Middle frontal gyrus (tissue), 1 donor: ENCODE measurements around the gene KIF5A.

Experiments used
- DNase-seq: peaks from one replicate; pipeline ENCODE4 v3.0.0-alpha.2; 2015; ENCODE audit warnings: low spot score; ENCODE audit errors: extremely low spot score

Gene KIF5A

DNA sequence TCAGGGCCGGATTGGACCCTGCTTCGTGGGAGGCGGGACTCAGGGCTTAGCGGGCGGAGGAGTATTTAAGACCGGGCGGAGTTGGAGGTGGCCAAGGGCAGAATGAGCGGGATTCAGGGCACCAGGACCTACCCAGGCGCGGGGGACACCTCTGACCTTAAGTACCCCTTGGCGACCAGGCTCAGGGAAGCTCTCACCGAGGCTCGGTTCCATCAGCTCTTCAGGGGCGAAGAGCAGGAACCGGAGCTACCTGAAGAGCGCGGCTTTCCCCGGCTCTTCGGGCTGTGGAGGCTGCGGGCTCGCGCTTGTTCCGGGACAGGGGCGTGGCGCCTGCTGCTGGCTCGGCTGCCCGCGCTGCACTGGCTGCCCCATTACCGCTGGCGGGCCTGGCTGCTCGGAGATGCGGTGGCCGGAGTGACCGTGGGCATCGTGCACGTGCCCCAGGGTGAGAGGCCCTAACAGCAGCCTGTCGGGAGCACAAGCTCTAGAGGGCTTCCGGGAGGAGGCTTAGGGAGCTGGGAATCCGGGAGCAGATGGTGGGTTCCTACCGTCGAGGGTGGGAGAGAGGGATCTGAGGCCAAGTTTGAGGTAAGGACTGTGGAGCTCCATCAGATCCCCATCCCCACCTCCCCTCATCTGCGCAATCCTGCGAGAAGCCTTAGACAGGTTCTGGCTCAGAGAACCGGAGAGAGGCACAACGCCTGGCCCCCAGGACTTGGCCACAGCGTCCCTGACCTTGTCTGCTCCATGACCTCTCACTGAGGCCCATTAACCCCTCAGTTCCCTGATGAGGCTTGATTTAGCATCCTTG, 69.8 kb downstream of the KIF5A start:
- no peak for DNase-seq

DNA sequence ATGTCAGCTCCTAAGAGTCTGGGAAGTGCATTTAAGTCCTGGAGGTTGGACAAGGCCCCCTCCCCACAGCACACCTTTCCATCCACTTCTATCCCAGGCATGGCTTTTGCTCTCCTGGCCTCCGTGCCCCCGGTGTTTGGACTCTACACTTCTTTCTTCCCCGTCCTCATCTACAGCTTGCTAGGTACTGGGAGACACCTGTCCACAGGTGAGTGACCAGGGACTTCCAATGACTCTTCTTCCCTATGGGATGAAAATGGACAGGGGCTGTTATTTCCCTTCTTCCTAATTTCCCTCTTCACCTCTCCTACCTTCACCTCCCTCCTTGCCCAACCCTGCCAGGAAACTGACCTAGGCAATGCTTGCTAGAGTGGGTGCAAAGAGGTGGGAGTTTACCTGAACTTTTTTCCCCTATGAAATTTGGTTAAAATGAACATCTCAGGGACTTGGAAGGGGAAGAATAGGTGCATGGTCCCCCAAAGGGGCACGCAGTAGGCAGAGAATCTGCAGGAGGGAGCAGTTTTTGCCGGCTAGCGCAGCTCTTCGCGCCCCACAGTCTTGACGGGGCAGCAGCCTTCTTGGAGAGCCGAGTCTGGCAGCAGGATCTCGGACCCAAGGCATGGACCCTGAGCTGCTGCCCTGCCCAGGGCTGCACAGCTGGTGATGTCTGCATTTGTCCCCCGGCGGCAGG, 70.5 kb downstream of the KIF5A start:
- DNase-seq, result no peak

DNA sequence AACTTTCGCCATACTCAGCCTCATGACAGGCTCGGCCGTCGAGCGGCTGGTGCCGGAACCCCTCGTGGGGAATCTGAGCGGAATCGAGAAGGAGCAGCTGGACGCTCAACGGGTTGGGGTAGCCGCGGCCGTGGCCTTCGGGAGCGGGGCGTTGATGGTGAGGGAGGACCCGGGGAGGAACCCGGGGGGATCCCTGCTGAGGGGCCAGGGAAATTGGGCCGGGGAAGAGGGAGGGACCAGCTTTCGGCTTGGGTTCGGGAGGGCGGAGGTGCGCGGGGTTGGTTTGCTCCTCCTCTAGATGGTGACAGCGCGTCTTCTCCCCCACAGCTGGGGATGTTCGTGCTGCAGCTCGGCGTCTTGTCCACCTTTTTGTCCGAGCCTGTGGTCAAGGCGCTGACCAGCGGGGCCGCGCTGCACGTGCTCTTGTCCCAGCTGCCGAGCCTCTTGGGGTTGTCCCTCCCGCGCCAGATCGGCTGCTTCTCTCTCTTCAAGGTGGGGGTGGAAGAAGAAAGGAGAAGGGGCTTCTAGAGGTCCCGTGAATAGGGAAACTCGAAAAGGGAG, 71.2 kb downstream of the KIF5A start:
- no peak for DNase-seq

- no peak for DNase-seq
Observed at GRCh38 chr12:57621497-57622292, 71.9 kb downstream of the KIF5A start.

- no peak for DNase-seq
Observed at GRCh38 chr12:57622293-57623245, 72.7 kb downstream of the KIF5A start.

DNA sequence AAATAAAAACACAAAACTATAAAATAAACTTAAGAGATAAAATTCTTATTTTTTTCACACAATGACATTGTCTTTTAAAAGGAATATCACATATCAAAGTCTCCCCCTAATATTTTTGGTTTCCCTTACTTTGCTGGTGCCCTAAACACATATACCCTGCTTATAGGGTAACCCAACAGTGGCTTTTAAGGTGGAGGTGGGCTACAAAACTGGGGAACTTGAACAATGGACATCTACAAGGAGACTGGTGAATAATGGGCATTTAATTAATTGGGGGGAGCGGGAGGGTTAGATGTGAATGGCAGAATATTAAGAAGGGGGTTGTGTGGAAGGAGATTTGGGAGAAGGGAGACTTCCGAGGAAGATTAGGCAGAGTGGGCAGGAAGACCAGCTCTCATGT, 73.5 kb downstream of the KIF5A start:
- DNase-seq, result no peak

DNA sequence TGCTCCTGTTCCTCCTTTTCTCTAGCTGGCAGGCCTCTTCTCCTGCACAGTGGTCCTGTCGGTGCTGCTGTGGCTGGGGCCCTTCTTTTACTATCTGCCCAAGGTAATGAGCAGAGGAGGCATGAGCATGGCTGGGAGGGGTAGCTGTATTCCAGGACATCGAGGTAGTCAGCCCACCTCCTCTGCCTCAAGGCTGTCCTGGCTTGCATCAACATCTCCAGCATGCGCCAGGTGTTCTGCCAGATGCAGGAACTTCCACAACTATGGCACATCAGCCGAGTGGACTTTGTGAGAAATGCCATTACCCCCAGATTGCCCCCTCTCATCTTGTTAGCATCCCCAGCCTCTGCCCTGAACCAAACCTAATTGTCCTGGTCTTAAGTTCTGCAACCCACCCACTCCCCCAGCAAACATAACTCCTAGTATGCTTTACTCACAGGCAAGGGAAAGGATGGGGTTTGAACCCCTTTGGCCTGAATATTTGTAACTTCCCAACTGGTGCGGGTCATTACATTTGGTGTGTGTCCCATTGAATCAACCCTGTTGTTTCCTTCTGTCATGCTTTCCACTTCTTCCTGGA, 74.1 kb downstream of the KIF5A start:
- DNase-seq, result no peak

DNA sequence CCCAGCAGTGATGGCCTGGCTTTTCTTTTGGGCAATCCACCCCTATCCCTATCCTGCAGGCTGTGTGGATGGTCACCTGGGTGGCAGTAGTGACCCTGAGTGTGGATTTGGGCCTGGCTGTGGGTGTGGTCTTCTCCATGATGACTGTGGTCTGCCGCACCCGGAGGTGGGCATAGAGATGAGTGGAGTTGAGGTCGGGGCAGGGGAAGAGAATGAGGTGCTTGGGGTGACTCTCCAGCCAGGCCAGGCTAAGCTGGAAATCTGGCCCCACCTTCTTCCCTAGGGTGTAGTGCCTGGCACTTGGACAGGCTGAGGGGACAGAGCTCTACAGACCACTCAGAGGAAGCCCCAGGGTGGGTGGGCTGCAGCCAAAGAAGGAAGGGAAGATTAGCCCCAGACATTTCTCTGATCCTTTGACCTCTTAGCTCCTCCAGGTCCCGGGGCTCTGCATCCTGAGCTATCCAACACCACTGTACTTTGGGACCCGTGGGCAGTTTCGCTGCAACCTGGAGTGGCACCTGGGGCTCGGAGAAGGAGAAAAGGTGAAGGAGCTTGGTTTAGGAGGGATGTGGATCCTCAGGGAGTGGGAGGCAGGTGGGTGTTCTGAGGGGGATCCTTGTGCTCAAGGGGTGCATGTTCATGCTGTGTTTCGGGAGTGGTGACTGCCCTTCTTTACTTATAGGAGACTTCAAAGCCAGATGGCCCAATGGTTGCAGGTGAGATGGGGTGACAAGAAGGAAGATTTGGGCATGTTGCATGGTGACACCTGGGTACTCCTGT, 74.8 kb downstream of the KIF5A start:
- DNase-seq, result no peak

DNA sequence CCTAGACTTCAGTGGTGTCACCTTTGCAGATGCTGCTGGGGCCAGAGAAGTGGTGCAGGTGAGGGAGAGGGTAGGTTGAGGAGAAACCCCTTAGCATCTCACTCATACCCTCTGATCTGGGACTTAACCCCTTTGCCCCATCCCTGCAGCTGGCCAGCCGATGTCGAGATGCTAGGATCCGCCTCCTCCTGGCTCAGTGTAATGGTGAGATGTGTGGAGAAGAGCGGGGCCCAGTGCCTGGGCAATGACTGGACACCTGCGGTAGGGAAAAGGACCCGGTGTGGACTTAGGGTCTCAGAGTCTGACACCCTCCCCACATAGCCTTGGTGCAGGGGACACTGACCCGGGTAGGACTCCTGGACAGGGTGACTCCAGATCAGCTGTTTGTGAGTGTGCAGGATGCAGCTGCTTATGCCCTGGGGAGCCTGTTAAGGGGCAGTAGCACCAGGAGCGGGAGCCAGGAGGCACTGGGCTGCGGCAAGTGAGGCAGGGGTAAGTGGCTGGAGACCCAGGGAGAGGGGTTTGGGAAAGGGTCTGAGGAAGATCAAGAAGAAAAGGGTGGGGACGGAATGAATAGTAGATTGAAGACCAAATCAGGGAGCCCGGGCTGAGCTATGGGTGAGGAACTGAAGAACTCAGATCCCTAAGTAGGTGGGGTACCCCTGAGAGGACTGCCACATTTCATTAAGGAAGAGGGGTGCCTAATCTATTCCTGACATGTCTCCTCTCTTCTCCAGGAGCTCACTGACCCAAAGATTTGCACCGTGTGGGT, 75.6 kb downstream of the KIF5A start:
- no peak for DNase-seq

- DNase-seq, result no peak
Observed at GRCh38 chr12:57626111-57626920, 76.5 kb downstream of the KIF5A start.

DNA sequence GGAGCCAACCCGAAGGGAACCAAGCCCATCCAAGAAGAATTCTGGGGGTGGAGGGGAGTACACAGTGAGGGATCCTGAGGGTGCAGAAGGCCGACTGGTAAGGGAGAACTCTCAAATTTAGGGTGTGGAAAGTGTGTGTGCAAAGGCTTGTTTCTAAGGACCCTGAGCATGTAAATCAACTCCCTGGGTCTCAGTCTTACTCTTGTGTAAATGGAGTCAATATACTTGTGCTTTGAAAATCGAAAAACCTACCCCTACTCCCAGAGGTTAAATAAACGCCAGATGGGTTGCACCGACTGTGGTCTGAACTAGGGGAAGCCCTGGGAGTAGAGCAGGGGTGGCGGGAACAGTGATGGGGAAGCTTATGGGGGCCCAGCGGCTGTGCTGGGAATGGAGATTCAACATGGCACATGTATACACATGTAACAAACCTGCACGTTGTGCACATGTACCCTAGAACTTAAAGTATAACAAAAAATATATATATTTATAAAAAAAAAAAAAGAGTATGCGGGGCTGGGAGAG, 77.1 kb downstream of the KIF5A start:
- DNase-seq, result no peak

DNA sequence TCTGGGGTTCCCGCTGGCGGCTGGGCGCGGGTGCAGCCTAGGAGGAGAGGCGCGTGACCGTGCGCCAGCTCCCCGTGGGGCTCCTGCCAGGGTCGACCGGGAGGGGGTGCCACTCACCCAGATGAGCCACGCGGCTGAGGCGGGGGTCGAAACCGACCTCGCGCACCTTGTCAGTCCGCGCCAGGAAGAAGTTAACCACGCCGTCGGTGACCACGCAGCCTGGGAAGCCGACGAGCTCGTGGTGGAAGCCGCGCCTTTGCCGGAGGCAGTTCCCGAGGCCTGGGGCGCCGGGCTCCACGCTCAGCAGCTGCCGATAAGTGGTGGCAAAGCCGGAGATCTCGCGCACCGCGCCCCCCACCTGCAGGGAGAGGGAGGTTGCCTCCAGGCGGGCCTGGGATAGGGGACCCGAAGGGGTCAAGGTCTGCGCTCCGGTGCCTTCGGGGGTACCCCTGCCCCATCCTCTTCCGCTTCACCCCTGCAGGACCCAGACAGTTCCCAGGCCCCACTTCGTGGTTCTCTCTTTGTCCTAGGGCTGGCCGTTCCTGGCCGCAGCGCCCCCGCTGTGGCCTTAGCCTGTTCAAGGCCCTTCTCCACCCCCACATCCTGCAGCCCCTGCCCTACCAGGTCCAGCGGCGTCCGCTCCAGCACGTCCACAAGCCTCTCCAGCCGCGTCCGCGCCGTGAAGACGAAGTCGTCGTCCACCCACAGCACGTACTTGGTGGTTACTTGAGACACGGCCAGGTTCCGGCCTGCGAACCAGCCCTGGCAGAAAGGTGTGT, 77.8 kb downstream of the KIF5A start:
- no peak for DNase-seq

GRCh38 chr12:57628280-57629191, 78.7 kb downstream of the KIF5A start:
- no peak for DNase-seq

GRCh38 chr12:57629897-57630471, 80.1 kb downstream of the KIF5A start:
- DNase-seq, result no peak

DNA sequence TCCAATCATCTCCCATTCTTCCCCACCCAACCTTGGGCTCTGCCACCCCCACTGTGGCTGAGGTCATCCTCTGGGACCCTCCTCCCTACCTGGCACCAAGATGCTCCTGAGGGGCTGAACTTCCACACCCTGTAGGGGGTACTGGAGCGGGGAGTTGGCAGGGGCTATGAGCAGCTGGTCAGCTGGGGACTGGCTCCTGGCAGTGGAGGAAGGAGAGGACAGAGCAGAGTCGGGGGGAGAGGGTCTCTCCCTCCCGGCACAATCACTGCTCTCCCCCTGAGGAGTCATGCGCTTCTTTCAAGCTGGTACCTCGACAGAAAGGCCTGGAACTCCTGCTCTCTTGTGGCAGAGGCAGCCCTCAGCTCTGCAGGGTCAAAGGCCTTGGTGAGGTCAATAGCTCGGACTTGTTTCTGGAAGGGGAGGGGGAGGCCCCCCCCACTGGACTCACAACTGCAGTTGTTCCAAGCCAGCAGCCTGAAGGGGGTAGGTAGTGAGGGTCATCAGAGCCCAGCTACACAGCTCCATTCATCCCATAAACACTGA, 81.1 kb downstream of the KIF5A start:
- DNase-seq, result no peak
